ENCODE measurements around the gene PKNOX1.
A peak's percentile ranks its signal among the peaks of the same experiment; 100 is the strongest.

- TF ChIP-seq, protein P1, sequence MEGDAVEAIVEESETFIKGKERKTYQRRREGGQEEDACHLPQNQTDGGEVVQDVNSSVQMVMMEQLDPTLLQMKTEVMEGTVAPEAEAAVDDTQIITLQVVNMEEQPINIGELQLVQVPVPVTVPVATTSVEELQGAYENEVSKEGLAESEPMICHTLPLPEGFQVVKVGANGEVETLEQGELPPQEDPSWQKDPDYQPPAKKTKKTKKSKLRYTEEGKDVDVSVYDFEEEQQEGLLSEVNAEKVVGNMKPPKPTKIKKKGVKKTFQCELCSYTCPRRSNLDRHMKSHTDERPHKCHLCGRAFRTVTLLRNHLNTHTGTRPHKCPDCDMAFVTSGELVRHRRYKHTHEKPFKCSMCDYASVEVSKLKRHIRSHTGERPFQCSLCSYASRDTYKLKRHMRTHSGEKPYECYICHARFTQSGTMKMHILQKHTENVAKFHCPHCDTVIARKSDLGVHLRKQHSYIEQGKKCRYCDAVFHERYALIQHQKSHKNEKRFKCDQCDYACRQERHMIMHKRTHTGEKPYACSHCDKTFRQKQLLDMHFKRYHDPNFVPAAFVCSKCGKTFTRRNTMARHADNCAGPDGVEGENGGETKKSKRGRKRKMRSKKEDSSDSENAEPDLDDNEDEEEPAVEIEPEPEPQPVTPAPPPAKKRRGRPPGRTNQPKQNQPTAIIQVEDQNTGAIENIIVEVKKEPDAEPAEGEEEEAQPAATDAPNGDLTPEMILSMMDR (IDR thresholded peaks at IDR 0.05), result peak in 1 of 4 experiments; percentile 13
- TF ChIP-seq EP300 (IDR thresholded peaks at IDR 0.05), result peak in 3 of 4 donors; percentile 14 to 79 (median 61)
- TF ChIP-seq POLR2A (IDR thresholded peaks at IDR 0.05), result no peak
- TF ChIP-seq POLR2AphosphoS5 (IDR thresholded peaks at IDR 0.05), result peak; percentile 64 to 90 (median 86)
Observed at GRCh38 chr21:42991992-42992740, 17.8 kb downstream of the PKNOX1 start.
